Cerebellar nuclear complex (tissue), 1 donor: ENCODE results near the gene PTPRT.

Experiments
- DNase-seq, 2 experiments: peaks; one replicate each; lab custom pipeline; 2025; lab: John Stamatoyannopoulos, UW

Gene PTPRT

DNA sequence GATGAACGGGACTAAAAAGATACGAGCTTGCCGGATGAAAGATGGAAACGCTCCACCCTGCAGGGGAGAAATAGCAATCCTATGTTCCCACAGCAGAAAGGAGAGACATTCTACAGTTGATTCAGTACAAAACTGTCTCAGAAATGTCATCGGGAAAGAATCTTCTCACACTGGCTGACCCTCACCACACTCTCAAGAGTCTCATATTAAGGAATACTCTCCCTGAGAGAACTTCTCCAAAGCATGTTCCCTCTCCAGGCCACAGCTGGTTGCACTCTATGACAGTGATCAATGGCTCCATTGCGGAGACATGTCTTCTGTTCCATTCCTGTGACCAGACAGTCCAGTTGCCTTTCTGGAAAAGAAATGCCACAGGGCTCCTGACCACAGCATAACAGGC is 813.6 kb downstream of the PTPRT start:
- DNase-seq: no peak

DNA sequence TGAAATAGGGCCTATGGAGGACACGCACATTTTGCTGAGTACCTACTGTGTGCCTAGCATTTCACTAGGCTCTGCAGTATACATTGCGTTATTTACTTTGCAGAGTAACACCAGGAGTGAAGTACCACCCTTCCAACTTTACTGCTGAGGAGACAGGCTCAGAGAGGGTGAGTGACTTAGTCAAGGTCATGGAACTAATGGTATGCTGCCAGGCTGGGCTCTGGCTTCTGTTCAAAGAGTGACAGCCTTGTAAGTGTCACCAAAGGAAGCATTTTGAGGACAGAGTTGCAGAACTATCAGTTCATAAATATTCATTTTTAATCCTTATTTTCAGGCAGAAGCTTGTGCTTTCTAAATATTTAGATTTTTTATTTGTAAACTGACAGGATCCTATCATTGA is 816.7 kb downstream of the PTPRT start:
- DNase-seq: no peak

- DNase-seq: no peak
These were observed 819.6 kb downstream of the PTPRT start for GRCh38 chr20:42370075-42370474.

- no peak for DNase-seq
These were observed 820.8 kb downstream of the PTPRT start for GRCh38 chr20:42368910-42369309.

DNA sequence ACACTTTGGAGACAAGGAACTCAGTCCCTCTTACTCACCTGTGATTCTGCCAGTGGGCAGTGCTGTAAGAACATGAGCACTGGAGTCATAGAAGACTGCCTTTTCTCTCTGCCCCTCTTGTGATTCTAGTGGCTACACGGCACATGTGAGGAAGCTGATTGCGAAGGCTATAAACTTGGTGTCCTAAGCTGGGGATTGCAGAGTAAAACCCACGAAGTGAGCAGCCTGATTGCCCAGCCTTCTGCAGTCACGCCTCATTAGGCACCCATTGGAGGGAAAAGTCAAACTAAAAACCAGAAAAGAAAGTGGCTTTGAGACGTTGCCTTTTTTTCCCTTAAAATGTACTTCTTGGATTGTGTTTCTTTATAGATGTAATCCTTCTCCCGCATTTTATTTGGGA is 823.1 kb downstream of the PTPRT start:
- DNase-seq: no peak

- DNase-seq: no peak
These were observed 825.3 kb downstream of the PTPRT start for GRCh38 chr20:42364446-42364845.

GRCh38 chr20:42361402-42361970 is 828.2 kb downstream of the PTPRT start:
- DNase-seq: no peak

DNA sequence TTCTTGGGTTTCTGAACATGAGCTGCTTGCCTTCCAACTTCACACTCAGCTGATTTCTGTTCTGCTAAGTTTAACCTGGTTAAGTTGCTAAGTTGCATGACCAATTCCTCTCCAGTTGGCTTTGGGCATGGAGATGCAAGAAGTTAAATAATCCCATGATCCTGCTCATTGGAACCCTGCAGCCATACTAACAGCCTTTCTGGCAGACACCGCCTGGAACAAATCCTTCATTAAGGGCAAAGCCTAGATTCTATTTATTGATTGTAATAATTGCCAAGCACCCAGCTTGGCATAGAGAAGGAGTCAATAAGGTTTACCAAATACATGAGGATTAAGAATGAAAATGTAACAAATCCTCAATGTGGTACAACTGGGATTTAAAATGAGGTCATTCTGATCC is 829.1 kb downstream of the PTPRT start:
- DNase-seq: no peak

- DNase-seq: no peak
These were observed 830.1 kb downstream of the PTPRT start for GRCh38 chr20:42359617-42360016.

DNA sequence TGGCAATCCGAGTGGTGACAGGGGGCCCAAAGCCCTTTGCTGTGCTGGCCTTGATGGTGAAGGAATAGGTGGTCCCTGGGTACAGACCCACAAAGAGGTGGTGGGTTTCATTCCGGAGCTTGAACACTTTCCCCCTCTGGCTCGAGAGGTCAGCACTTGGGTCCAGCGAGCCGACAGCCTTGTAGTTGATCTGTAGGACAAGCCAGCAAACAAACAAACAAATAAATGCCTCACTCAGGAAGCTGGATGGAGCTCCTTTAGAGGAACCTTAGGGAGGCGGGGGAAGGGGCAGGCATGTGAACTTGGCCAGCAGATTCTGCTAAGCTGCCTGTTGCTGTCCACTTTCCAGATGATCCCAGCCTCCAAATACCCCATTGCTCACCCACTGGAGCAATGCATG is 837.6 kb downstream of the PTPRT start:
- DNase-seq: no peak

GRCh38 chr20:42350521-42350920 is 839.2 kb downstream of the PTPRT start:
- no peak for DNase-seq

GRCh38 chr20:42346189-42347170 is 843.2 kb downstream of the PTPRT start:
- DNase-seq: no peak

GRCh38 chr20:42341654-42342053 is 848.1 kb downstream of the PTPRT start:
- no peak for DNase-seq

DNA sequence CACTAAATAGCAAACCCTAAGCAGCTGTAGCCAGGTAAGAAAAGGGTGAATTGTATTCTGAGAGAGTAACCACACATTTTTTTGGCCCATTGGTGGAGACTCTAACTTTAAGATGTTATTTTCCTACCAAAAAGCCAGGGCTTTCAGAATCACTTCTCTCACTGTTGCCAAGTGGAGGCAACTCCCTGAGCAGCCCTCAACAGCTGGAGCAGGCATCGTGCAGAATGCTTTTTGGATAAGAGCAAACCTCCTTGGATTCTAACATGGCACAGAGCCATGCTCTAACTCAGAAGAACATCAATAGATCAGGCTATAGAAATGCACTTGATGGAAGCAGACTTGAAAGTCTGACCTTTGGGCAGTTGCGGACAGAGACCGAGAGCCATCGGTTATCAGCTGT is 849.3 kb downstream of the PTPRT start:
- DNase-seq: no peak

DNA sequence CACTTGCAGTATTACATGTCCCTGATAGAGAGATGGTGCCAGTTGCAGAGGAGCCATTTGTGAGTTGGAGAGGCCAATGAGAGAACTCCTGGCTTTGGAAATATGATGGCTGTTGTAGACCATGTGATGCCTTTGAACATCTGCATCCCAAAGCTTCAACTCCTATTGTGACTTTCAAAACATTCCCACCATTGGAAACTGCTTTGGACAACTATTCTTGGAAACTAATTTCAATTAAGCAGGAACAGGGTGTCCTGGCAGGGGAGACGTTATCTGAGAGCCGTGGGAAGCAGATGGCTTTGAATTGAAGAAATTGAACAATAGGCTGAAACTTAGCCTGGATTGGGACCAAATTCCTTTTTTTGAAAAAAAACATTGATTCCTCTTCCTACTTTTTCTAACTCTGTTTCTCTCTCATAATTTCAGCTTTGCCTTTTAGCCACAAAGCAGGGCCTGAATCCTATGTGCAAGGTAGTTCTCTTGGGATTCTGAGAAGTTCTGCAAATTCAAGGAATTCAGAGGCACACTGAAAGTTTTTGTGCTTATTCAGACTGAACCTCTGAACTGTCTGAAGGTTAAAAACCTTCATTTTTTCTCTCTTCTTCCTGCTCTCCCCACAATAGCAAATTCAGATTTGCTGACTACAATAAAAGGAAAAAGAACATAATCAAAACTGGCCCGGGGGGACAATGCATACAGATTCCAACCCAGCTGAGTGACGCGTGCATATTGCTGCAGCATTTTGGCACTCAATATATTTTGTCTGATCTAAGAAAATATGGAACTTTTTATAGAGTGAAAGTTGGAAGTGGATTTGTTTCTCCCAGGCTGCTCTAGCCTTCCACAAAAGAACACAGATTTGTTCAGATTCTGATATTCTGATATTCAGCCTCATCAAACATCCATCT is 851.2 kb downstream of the PTPRT start:
- DNase-seq: no peak

DNA sequence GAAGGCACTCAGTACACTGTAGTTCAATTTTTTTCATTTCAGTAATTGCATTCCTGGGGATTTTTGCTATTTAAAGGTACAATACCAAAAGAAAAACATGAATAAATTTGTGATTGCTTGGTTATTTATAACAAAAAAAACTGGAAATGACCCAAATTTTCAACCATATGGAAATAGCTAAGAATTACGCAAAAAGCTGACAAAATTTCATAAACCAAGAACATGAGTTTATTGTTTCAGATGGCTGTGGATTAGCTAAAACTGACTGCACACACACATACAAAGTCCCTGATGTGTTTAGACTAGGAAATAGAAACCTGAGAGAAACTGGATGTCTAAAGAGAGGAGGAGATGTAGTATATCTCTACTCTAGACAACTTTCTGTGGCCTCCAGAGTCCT is 853.1 kb downstream of the PTPRT start:
- no peak for DNase-seq

- DNase-seq: no peak
These were observed 870.3 kb downstream of the PTPRT start for GRCh38 chr20:42319252-42320013.

GRCh38 chr20:42313704-42314103 is 876.0 kb downstream of the PTPRT start:
- no peak for DNase-seq

GRCh38 chr20:42309050-42309449 is 880.7 kb downstream of the PTPRT start:
- DNase-seq: no peak

- no peak for DNase-seq
These were observed 881.5 kb downstream of the PTPRT start for GRCh38 chr20:42308171-42308570.

DNA sequence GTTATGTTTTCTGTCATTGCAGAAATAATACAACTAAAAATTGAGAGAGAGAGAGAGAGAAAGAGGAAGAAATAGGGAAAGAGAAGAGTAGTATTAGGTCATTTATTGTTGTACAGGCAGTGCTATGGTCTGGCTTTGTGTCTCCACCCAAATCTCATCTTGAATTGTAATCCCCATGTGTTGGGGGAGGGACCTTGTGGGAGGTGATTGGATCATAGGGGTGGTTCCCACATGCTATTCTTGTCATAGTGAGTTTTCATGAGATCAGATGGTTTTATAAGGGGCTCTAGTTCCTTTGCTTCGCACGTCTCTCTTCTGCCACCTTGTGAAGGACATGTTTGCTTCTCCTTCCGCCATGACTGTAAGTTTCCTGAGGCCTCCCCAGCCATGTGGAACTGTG is 894.1 kb downstream of the PTPRT start:
- DNase-seq: no peak

GRCh38 chr20:42294976-42295375 is 894.7 kb downstream of the PTPRT start:
- DNase-seq: no peak
